KMS-11 (cell line): ENCODE data around the gene COL18A1.

ENCODE experiments used
- H2AFZ ChIP-seq: fragments of 200-600 bp; sonication (generic); 2 replicates; pipeline ENCODE4 v1.6.1; 2016; ENCODE audit warnings: antibody characterized with exemption, mixed run types, low read depth
- H3K27ac ChIP-seq: fragments of 200-600 bp; sonication (generic); 2 replicates; pipeline ENCODE4 v1.6.1; 2016; ENCODE audit warnings: mild to moderate bottlenecking, mixed run types
- H3K27me3 ChIP-seq: fragments of 200-600 bp; sonication (generic); 2 replicates; pipeline ENCODE4 v1.6.1; 2017; ENCODE audit warnings: mild to moderate bottlenecking, low read depth, mixed run types, moderate library complexity; ENCODE audit not compliant: insufficient read depth
- H3K36me3 ChIP-seq: fragments of 200-600 bp; sonication (generic); 2 replicates; pipeline ENCODE4 v1.6.1; 2017; ENCODE audit warnings: mild to moderate bottlenecking, mixed run types; ENCODE audit not compliant: insufficient read depth
- H3K4me1 ChIP-seq: fragments of 200-600 bp; sonication (generic); 2 replicates; pipeline ENCODE4 v1.6.1; 2016; ENCODE audit warnings: mild to moderate bottlenecking, low read depth, mixed run types; ENCODE audit not compliant: poor library complexity, severe bottlenecking
- H3K4me2 ChIP-seq: fragments of 200-600 bp; sonication (generic); 2 replicates; pipeline ENCODE4 v1.7.0; 2016; ENCODE audit warnings: mild to moderate bottlenecking, mixed run types
- H3K4me3 ChIP-seq: fragments of 200-600 bp; sonication (generic); IDR thresholded peaks from 2 replicates; pipeline ENCODE4 v1.6.1; 2017; ENCODE audit warnings: low read depth, low read length, mixed read lengths; ENCODE audit not compliant: insufficient read depth
- H3K79me2 ChIP-seq: fragments of 200-600 bp; sonication (generic); 2 replicates; pipeline ENCODE4 v1.6.1; 2016; ENCODE audit warnings: low read depth, mixed run types; ENCODE audit not compliant: insufficient read depth
- H3K9ac ChIP-seq: fragments of 200-600 bp; sonication (generic); 2 replicates; pipeline ENCODE4 v1.6.1; 2016; ENCODE audit warnings: mild to moderate bottlenecking, mixed run types
- H4K20me1 ChIP-seq: fragments of 200-600 bp; sonication (generic); 2 replicates; pipeline ENCODE4 v1.6.1; 2016; ENCODE audit warnings: mild to moderate bottlenecking, mixed run types; ENCODE audit not compliant: insufficient read depth
- CTCF ChIP-seq: fragments of 200-600 bp; sonication (generic); conservative IDR thresholded peaks from 2 replicates; pipeline ENCODE4 v1.6.1; 2017; ENCODE audit warnings: low read depth, mild to moderate bottlenecking, antibody characterized with exemption, low read length, moderate library complexity, mixed read lengths

COL18A1 gene

GRCh38 chr21:45554477-45555175 is 149.7 kb downstream of the COL18A1 start:
- Histone ChIP-seq H3K9ac (peak overlapping the region; percentile 33; the same call in 1 of the 2 replicates), H3K4me2 (peak overlapping the region; percentile 97), H2AFZ (peak overlapping the region; percentile 72), H3K36me3 (no peaks in the 10 kb centered on the region), H3K4me3 (peak overlapping the region; percentile 34), H3K4me1 (peaks cover 6% of the 10 kb centered on the region), H3K27ac (peak overlapping the region; percentile 6; the same call in 1 of the 2 replicates), H4K20me1 (no peaks in the 10 kb centered on the region), H3K27me3 (peaks cover 23% of the 10 kb centered on the region; the same call in 1 of the 2 replicates), H3K79me2 (no peaks in the 10 kb centered on the region)
- TF ChIP-seq CTCF = peak; percentile 70

- H3K27ac ChIP-seq = no peak overlapping the region
- H3K4me2 ChIP-seq = no peak overlapping the region
These were observed 150.2 kb downstream of the COL18A1 start for GRCh38 chr21:45555251-45555556.

GRCh38 chr21:45555557-45556301 is 150.8 kb downstream of the COL18A1 start:
- Histone ChIP-seq H3K27ac (peak overlapping the region; percentile 56), H3K4me3 (no peak overlapping the region)

More at GRCh38 chr21:45555251-45555556, 150.2 kb downstream of the COL18A1 start:
- Histone ChIP-seq H4K20me1 (no peaks in the 10 kb centered on the region), H3K27me3 (peaks cover 26% of the 10 kb centered on the region; the same call in 1 of the 2 replicates), H3K79me2 (no peaks in the 10 kb centered on the region), H3K9ac (no peak overlapping the region; the same call in 1 of the 2 replicates), H3K4me1 (peaks cover 3% of the 10 kb centered on the region), H3K4me3 (peak overlapping the region; percentile 0), H2AFZ (no peak overlapping the region), H3K36me3 (no peaks in the 10 kb centered on the region)
- no peak for TF ChIP-seq CTCF

GRCh38 chr21:45556302-45556644 is 151.3 kb downstream of the COL18A1 start:
- Histone ChIP-seq H3K27me3 (peaks cover 22% of the 10 kb centered on the region; the same call in 1 of the 2 replicates), H3K9ac (peak overlapping the region; percentile 74)

More at GRCh38 chr21:45555557-45556301, 150.8 kb downstream of the COL18A1 start:
- TF ChIP-seq CTCF = peak; percentile 66
- Histone ChIP-seq H4K20me1 (no peaks in the 10 kb centered on the region), H3K4me2 (peak overlapping the region; percentile 63), H3K36me3 (no peaks in the 10 kb centered on the region), H2AFZ (peak overlapping the region; percentile 77), H3K79me2 (no peaks in the 10 kb centered on the region), H3K9ac (peak overlapping the region; percentile 74), H3K27me3 (peaks cover 26% of the 10 kb centered on the region; the same call in 1 of the 2 replicates), H3K4me1 (no peaks in the 10 kb centered on the region)

More at GRCh38 chr21:45556302-45556644, 151.3 kb downstream of the COL18A1 start:
- peak; percentile 21; the same call in 1 of the 2 replicates for TF ChIP-seq CTCF
- Histone ChIP-seq H3K4me2 (peak overlapping the region; percentile 63), H4K20me1 (no peaks in the 10 kb centered on the region), H3K4me3 (no peak overlapping the region), H3K79me2 (no peaks in the 10 kb centered on the region), H2AFZ (peak overlapping the region; percentile 77; the same call in 1 of the 2 replicates), H3K27ac (no peak overlapping the region; the same call in 1 of the 2 replicates), H3K4me1 (no peaks in the 10 kb centered on the region), H3K36me3 (no peaks in the 10 kb centered on the region)
